Tibial nerve (tissue), 4 donors: Measurements from ENCODE around the gene MYD88. TPM values are rescaled to one million over a fixed set of nuclear protein-coding genes. Genes with fewer than 3 reads are reported as not detected.

Source experiments
- DNase-seq, 2 donors: peaks; one replicate each; pipeline ENCODE4 v3.0.0-alpha.2; 2019; ENCODE audit warnings: low spot score in 2 of 2
- H3K27ac ChIP-seq, 4 donors: fragments of 200-600 bp; sonication (generic) in 3 of 4; one replicate each; pipeline ENCODE4 v1.5.1; 2017 to 2019; ENCODE audit warnings: mild to moderate bottlenecking in 1 of 4
- H3K27me3 ChIP-seq, 2 donors: fragments of 200-600 bp; sonication (generic) in 1 of 2; one replicate each; pipeline versions ENCODE4 v1.5.1 to v1.6.0; 2017 to 2019
- H3K36me3 ChIP-seq, 3 donors: fragments of 200-600 bp; sonication (generic); one replicate each; pipeline ENCODE4 v1.5.1; 2018 to 2019
- H3K4me1 ChIP-seq, 4 donors: fragments of 200-600 bp; sonication (generic) in 3 of 4; one replicate each; pipeline ENCODE4 v1.5.1; 2017 to 2019
- H3K4me3 ChIP-seq, 4 donors: fragments of 200-600 bp; sonication (generic) in 3 of 4; one replicate each; pipeline ENCODE4 v1.5.1; 2017 to 2019; ENCODE audit warnings: mild to moderate bottlenecking in 1 of 4, moderate library complexity in 1 of 4
- H3K9me3 ChIP-seq, 4 donors: fragments of 200-600 bp; sonication (generic) in 3 of 4; one replicate each; pipeline ENCODE4 v1.5.1; 2017 to 2019
- CTCF ChIP-seq, 5 experiments: fragments of 200-600 bp in 3 of 5; fragments of 450-650 bp in 2 of 5; sonication (generic) in 3 of 5; IDR thresholded peaks; one replicate each; pipeline ENCODE4 v1.5.1; 2016 to 2019; ENCODE audit warnings: antibody characterized with exemption in 5 of 5, mild to moderate bottlenecking in 3 of 5, moderate library complexity in 2 of 5
- EP300 ChIP-seq, 2 donors: sonication (generic); formaldehyde crosslinking; IDR thresholded peaks; one replicate each; pipeline ENCODE4 v1.6.1; 2017; ENCODE audit warnings: antibody characterized with exemption in 2 of 2, mild to moderate bottlenecking in 1 of 2
- POLR2A ChIP-seq, 2 donors: fragments of 450-650 bp; IDR thresholded peaks; one replicate each; pipeline ENCODE4 v1.6.1; 2017; ENCODE audit warnings: antibody characterized with exemption in 2 of 2, mild to moderate bottlenecking in 2 of 2, moderate library complexity in 2 of 2
- WGBS, 2 donors: methylation state at CpG; one replicate each; pipeline ENCODE4 v1.1.5; 2018; 5-methylcytosine and 5-hydroxymethylcytosine counted together
- total RNA-seq, 4 donors: library from RNA; depleted of rRNA; stranded (reverse); fragments of >200 nt; gene quantifications; one replicate each; pipeline ENCODE4 v1.1.0, GENCODE V29; 2016

The MYD88 gene
- total RNA-seq, 4 donors from 2014 or later, result 29.9 to 36.3 (median 34.3) TPM

- no peaks in the 10 kb centered on the region for H3K27me3 ChIP-seq
- DNase-seq, result no peak
- peak overlapping the region in 2 of 4 donors; percentile 92 to 96 for H3K27ac ChIP-seq
- TF ChIP-seq POLR2A (IDR thresholded peaks at IDR 0.05), result no peak
- TF ChIP-seq CTCF (IDR thresholded peaks at IDR 0.05), result no peak
- no peak for TF ChIP-seq EP300 (IDR thresholded peaks at IDR 0.05)
- peak overlapping the region in 3 of 4 donors; percentile 70 to 98 (median 92) for H3K4me3 ChIP-seq
- WGBS, 2 donors, result 84 to 85% methylated on average over 7 of the region's 7 CpGs
- H3K9me3 ChIP-seq, result no peaks in the 10 kb centered on the region
- peaks cover 0 to 32% (median 4%) of the 10 kb centered on the region in 3 donors for H3K36me3 ChIP-seq
- peaks cover 0 to 47% (median 23%) of the 10 kb centered on the region in 4 donors for H3K4me1 ChIP-seq
Measured at GRCh38 chr3:38139652-38140051, 1.2 kb downstream of the MYD88 start.

GRCh38 chr3:38140326-38141172, 2.1 kb downstream of the MYD88 start:
- peaks cover 0 to 38% (median 19%) of the 10 kb centered on the region in 4 donors for H3K4me1 ChIP-seq
- no peak overlapping the region for H3K27ac ChIP-seq
- peaks cover 0 to 27% (median 4%) of the 10 kb centered on the region in 3 donors for H3K36me3 ChIP-seq
- DNase-seq, result no peak
- H3K4me3 ChIP-seq, result no peak overlapping the region
- WGBS, 2 donors, result 93 to 95% methylated on average over 12 to 13 of the region's 13 CpGs
- no peaks in the 10 kb centered on the region for H3K27me3 ChIP-seq
- TF ChIP-seq POLR2A (IDR thresholded peaks at IDR 0.05) (no peak), EP300 (IDR thresholded peaks at IDR 0.05) (no peak), CTCF (IDR thresholded peaks at IDR 0.05) (no peak)
- no peaks in the 10 kb centered on the region for H3K9me3 ChIP-seq

- Histone ChIP-seq H3K27ac (no peak overlapping the region), H3K4me1 (peaks cover 0 to 30% (median 14%) of the 10 kb centered on the region in 4 donors), H3K4me3 (no peak overlapping the region), H3K36me3 (peaks cover 0 to 27% (median 4%) of the 10 kb centered on the region in 3 donors), H3K9me3 (peaks cover 0 to 5% (median 0%) of the 10 kb centered on the region in 4 donors), H3K27me3 (no peaks in the 10 kb centered on the region)
- WGBS, 2 donors, result 93% methylated on average over 7 of the region's 7 CpGs
- no peak for TF ChIP-seq EP300 (IDR thresholded peaks at IDR 0.05)
- TF ChIP-seq CTCF (IDR thresholded peaks at IDR 0.05), result no peak
- TF ChIP-seq POLR2A (IDR thresholded peaks at IDR 0.05), result no peak
- DNase-seq, result no peak
Measured at GRCh38 chr3:38141173-38141951, 2.9 kb downstream of the MYD88 start.

- Histone ChIP-seq H3K4me1 (peaks cover 0 to 30% (median 14%) of the 10 kb centered on the region in 4 donors), H3K36me3 (peaks cover 0 to 27% (median 4%) of the 10 kb centered on the region in 3 donors), H3K4me3 (no peak overlapping the region), H3K27me3 (no peaks in the 10 kb centered on the region), H3K9me3 (peaks cover 0 to 10% (median 0%) of the 10 kb centered on the region in 4 donors), H3K27ac (no peak overlapping the region)
- no peak for DNase-seq
- no peak for TF ChIP-seq CTCF (IDR thresholded peaks at IDR 0.05)
- WGBS, 2 donors, result 96 to 97% methylated on average over 2 of the region's 2 CpGs
Measured at GRCh38 chr3:38141952-38142273, 3.5 kb downstream of the MYD88 start.

- TF ChIP-seq EP300 (IDR thresholded peaks at IDR 0.05) (no peak), POLR2A (IDR thresholded peaks at IDR 0.05) (no peak), CTCF (IDR thresholded peaks at IDR 0.05) (no peak)
- H3K4me1 ChIP-seq, result peaks cover 0 to 26% (median 12%) of the 10 kb centered on the region in 4 donors
- H3K4me3 ChIP-seq, result no peak overlapping the region
- DNase-seq, result no peak
- peaks cover 0 to 27% (median 4%) of the 10 kb centered on the region in 3 donors for H3K36me3 ChIP-seq
- no peak overlapping the region for H3K27ac ChIP-seq
- WGBS, 2 donors, result 85 to 88% methylated on average over 1 of the region's 1 CpG
- peaks cover 0 to 17% (median 0%) of the 10 kb centered on the region in 4 donors for H3K9me3 ChIP-seq
- H3K27me3 ChIP-seq, result no peaks in the 10 kb centered on the region
Measured at GRCh38 chr3:38142959-38143358, 4.5 kb downstream of the MYD88 start.
